Erythroblast (primary cell): ENCODE data around the gene ACOT12.
A peak's percentile ranks its signal among the peaks of the same experiment; 100 is the strongest.
"Not testable (repeated sequence)": the region's sequence is repeated elsewhere in the genome, so short reads cannot be mapped to it uniquely, and the experiment has no call there.

ENCODE experiments used
- DNase-seq, 2 experiments: peaks; one replicate each; lab custom pipeline; 2025; lab: John Stamatoyannopoulos, UW
- GATA1 ChIP-seq: IDR thresholded peaks from 2 replicates; pipeline ENCODE4 v1.6.1; 2011; ENCODE audit warnings: low read depth, mild to moderate bottlenecking, control low read depth, low read length, moderate library complexity
- POLR2A ChIP-seq: IDR thresholded peaks from 2 replicates; pipeline ENCODE4 v1.6.1; 2011; ENCODE audit warnings: mild to moderate bottlenecking, low read length

Gene ACOT12

GRCh38 chr5:81345411-81346003, 48.4 kb downstream of the ACOT12 start:
- TF ChIP-seq GATA1 (no peak), POLR2A (no peak)
- no peak for DNase-seq

- DNase-seq, result no peak
These were observed 49.2 kb downstream of the ACOT12 start for GRCh38 chr5:81344736-81345135.

GRCh38 chr5:81338213-81338612, 55.7 kb downstream of the ACOT12 start:
- DNase-seq, result not testable (repeated sequence)

More at GRCh38 chr5:81344736-81345135, 49.2 kb downstream of the ACOT12 start:
- TF ChIP-seq POLR2A (no peak), GATA1 (no peak)

DNA sequence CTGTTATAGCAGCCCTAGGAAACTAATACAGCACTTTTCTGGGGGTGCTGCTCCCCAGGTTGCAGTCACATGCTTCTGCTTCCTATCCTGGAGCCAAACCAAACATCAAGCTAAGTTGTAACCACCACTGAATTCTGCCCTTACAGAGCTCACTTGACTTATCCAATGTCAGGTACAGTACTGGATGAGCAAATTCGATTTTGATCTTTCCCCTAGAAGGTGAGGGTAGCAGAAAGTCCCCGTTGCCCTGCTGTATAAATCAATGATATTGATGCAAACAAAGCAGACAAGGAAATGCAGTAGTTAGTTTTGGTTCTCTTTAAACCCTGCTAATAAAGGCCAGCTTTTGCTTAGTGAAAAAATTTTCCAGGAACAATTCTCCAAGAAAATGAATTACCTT, 56.1 kb downstream of the ACOT12 start:
- TF ChIP-seq POLR2A (no peak), GATA1 (no peak)
- DNase-seq, result no peak

- no peak for TF ChIP-seq GATA1
- TF ChIP-seq POLR2A, result no peak
- DNase-seq, result no peak
These were observed 57.4 kb downstream of the ACOT12 start for GRCh38 chr5:81336556-81336955.

DNA sequence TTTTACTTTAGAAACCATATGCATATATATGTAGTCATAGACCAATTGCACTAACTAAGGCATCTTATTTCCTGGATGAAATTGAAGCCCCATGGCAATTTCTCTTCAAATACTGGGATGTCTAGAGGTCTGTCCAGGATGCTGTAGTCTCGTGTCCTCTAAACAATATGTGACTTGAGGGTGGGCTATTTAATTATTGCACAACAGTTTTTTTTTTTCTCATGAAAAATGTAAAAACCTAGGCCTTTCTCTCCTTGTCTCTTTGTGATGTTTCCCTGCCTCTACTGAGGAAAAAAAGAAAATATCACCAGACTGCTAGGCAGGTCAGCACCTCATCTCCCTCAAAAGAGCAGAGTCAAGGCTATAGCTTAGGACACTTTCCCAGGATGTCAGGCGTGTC, 58.0 kb downstream of the ACOT12 start:
- TF ChIP-seq GATA1 (no peak), POLR2A (no peak)
- DNase-seq, result no peak

- peak; percentile 20 to 22 for DNase-seq
- TF ChIP-seq POLR2A (no peak), GATA1 (no peak)
These were observed 59.5 kb downstream of the ACOT12 start for GRCh38 chr5:81334304-81335061.

- TF ChIP-seq POLR2A, result no peak
- TF ChIP-seq GATA1, result no peak
- DNase-seq, result no peak
These were observed 67.4 kb downstream of the ACOT12 start for GRCh38 chr5:81326554-81326953.

- TF ChIP-seq POLR2A (no peak), GATA1 (no peak)
- DNase-seq, result no peak
These were observed 76.4 kb downstream of the ACOT12 start for GRCh38 chr5:81317536-81317935.

GRCh38 chr5:81316571-81316970, 77.4 kb downstream of the ACOT12 start:
- no peak for DNase-seq
- TF ChIP-seq POLR2A (no peak), GATA1 (no peak)

- DNase-seq, result no peak
- TF ChIP-seq GATA1 (no peak), POLR2A (no peak)
These were observed 78.1 kb downstream of the ACOT12 start for GRCh38 chr5:81315830-81316229.

- no peak for DNase-seq
- TF ChIP-seq POLR2A (no peak), GATA1 (no peak)
These were observed 78.6 kb downstream of the ACOT12 start for GRCh38 chr5:81315336-81315735.

GRCh38 chr5:81314581-81314980, 79.4 kb downstream of the ACOT12 start:
- no peak for DNase-seq
- TF ChIP-seq POLR2A (no peak), GATA1 (no peak)

GRCh38 chr5:81313686-81314085, 80.2 kb downstream of the ACOT12 start:
- TF ChIP-seq GATA1 (no peak), POLR2A (no peak)
- no peak for DNase-seq

DNA sequence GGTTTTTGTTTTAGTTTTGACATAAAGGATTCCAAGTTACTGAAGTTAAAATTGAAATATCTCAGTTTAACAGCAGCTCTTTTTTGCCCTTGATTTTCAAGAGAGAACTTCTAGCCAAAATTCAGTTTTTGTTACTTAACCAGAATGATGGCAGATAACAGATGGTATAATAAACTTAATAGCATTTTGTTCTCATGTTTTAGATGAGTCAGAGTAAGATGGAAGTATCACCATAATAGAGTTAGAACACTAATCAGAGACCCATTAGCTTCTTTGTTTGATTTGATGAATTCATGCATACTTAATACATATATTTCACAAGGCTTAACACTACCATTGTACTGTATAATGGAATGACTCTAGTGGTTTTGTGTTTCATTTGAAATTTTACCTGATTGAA, 80.7 kb downstream of the ACOT12 start:
- no peak for DNase-seq
- TF ChIP-seq POLR2A (no peak), GATA1 (no peak)
